Transverse colon (tissue), 4 donors: ENCODE measurements around the gene SLC17A5.

Experiments
- POLR2A ChIP-seq: fragments of 450-650 bp; IDR thresholded peaks from one replicate; pipeline ENCODE4 v1.6.1; 2016; ENCODE audit warnings: antibody characterized with exemption, mild to moderate bottlenecking, moderate library complexity
- POLR2AphosphoS5 ChIP-seq, 3 donors: sonication (generic); formaldehyde crosslinking; IDR thresholded peaks; one replicate each; pipeline ENCODE4 v1.6.1; 2016; ENCODE audit warnings: antibody characterized with exemption in 3 of 3
- TF ChIP-seq, protein P1 (sequence below), 5 experiments: fragments of 200-600 bp in 3 of 5; fragments of 450-650 bp in 2 of 5; sonication (generic) in 3 of 5; IDR thresholded peaks; 1 replicate in 2 of 5; 2 replicates in 3 of 5; pipeline ENCODE4 v1.5.1; 2016 to 2017; ENCODE audit warnings: antibody characterized with exemption in 5 of 5, inconsistent platforms in 3 of 5, mild to moderate bottlenecking in 2 of 5, moderate library complexity in 1 of 5

DNA sequence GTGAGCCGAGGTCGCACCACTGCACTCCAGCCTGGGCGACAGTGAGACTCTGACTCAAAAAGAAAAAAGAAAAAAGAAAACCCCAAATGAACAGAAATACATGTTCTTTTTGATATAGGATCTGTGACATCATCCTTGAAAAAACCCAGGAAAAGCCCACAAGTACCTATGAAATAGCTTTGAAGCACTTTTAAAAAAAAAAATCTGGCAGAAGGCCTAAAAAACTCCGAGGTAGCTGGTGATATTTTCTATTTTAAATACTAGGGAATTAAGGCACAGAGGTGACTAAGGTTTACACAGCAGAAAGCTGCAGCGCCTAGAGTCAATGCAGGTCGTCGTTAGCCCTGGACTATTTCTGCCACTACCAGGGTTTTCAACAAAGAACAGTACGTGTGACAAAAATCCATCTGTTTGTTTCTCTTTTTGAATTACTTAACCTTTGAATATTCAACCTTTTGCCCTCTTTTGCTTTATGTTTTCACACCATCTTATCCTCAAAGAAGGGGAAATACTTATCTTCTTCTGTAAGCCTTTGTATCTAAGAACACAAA is 93.5 kb downstream of the SLC17A5 start:
- TF ChIP-seq, protein P1, sequence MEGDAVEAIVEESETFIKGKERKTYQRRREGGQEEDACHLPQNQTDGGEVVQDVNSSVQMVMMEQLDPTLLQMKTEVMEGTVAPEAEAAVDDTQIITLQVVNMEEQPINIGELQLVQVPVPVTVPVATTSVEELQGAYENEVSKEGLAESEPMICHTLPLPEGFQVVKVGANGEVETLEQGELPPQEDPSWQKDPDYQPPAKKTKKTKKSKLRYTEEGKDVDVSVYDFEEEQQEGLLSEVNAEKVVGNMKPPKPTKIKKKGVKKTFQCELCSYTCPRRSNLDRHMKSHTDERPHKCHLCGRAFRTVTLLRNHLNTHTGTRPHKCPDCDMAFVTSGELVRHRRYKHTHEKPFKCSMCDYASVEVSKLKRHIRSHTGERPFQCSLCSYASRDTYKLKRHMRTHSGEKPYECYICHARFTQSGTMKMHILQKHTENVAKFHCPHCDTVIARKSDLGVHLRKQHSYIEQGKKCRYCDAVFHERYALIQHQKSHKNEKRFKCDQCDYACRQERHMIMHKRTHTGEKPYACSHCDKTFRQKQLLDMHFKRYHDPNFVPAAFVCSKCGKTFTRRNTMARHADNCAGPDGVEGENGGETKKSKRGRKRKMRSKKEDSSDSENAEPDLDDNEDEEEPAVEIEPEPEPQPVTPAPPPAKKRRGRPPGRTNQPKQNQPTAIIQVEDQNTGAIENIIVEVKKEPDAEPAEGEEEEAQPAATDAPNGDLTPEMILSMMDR (IDR thresholded peaks at IDR 0.05) = no peak
- no peak for TF ChIP-seq POLR2A
- no peak for TF ChIP-seq POLR2AphosphoS5 (IDR thresholded peaks at IDR 0.05)
